HepG2 (cell line): Measurements from ENCODE around the gene HMX1. TPM values are rescaled to one million over a fixed set of nuclear protein-coding genes. Genes with fewer than 3 reads are reported as not detected.

Source experiments
- ATAC-seq: fragments of 200-7000 bp; cut with Tn5 transposase; 3 replicates; pipeline ENCODE4 v1.9.1; 2020; ENCODE audit warnings: mild to moderate bottlenecking, moderate library complexity
- BruUV-seq: library from RNA; stranded (reverse); fragments of 400-500 nt; replicated peaks from 2 replicates; lab custom pipeline; 2021; lab: Mats Ljungman, UMichigan
- CTCF ChIA-PET: fragments of 300-600 bp; formaldehyde crosslinking; extraction: SDS; loops from one replicate; lab custom pipeline; 2021; ENCODE audit warnings: low total read pairs, inconsistent platforms, low intra/inter-chr PET ratio; lab: Yijun Ruan, JAX
- POLR2A ChIA-PET: fragments of 350-600 bp; sonication (Branson Sonifier 250); formaldehyde crosslinking; loops from one replicate; lab custom pipeline; 2020; ENCODE audit warnings: antibody characterized with exemption, inconsistent platforms; lab: Yijun Ruan, JAX
- DNase-seq: peaks from one replicate; pipeline ENCODE4 v3.0.0-alpha.2; 2015; ENCODE audit warnings: low spot score
- FAIRE-seq: peaks from 3 replicates; lab custom pipeline; 2011; peaks lifted over from hg19 to GRCh38; lab: Jason Lieb, UNC
- H2AFZ ChIP-seq: one replicate; pipeline ENCODE4 v1.6.1; 2011; ENCODE audit warnings: low read length, inconsistent platforms
- H3K27ac ChIP-seq: fragments of 300-600 bp; 3 replicates; pipeline ENCODE4 v1.8.0; 2011; ENCODE audit warnings: mixed run types, mild to moderate bottlenecking, mixed read lengths, low read length, inconsistent platforms; ENCODE audit not compliant: insufficient read depth; ENCODE audit errors: extremely low read length
- H3K27me3 ChIP-seq, 2 experiments: fragments of 200-600 bp in 1 of 2; 2 replicates in 1 of 2; 3 replicates in 1 of 2; pipeline versions ENCODE4 v1.6.0 to v1.8.0; 2011; ENCODE audit warnings: low read length in 2 of 2, mild to moderate bottlenecking in 2 of 2, moderate library complexity in 2 of 2, inconsistent platforms in 1 of 2; ENCODE audit not compliant: insufficient read depth in 2 of 2, control insufficient read depth in 1 of 2
- H3K36me3 ChIP-seq, 2 experiments: fragments of 200-600 bp in 1 of 2; replicated peaks in 1 of 2; 2 replicates in 1 of 2; 3 replicates in 1 of 2; pipeline versions ENCODE4 v1.5.1 to v1.8.0; 2011; ENCODE audit warnings: low read length in 2 of 2, inconsistent platforms in 1 of 2; ENCODE audit not compliant: insufficient read depth in 2 of 2, control insufficient read depth in 1 of 2
- H3K4me1 ChIP-seq: 2 replicates; pipeline ENCODE4 v1.5.1; 2012; ENCODE audit warnings: low read length, inconsistent platforms; ENCODE audit not compliant: insufficient read depth
- H3K4me2 ChIP-seq: 2 replicates; pipeline ENCODE4 v1.6.0; 2011; ENCODE audit warnings: low read depth, low read length, inconsistent platforms
- H3K4me3 ChIP-seq, 3 experiments: fragments of 200-600 bp in 1 of 3; sonication (generic), shearing (Covaris generic) in 1 of 3; replicated peaks in 1 of 3; 2 replicates each; pipeline ENCODE4 v1.5.1; 2011 to 2016; ENCODE audit warnings: low read length in 3 of 3, inconsistent platforms in 2 of 3, low read depth in 2 of 3, mild to moderate bottlenecking in 2 of 3, control low read depth in 1 of 3, mixed read lengths in 1 of 3; ENCODE audit not compliant: insufficient read depth in 1 of 3
- H3K79me2 ChIP-seq: one replicate; pipeline ENCODE4 v1.6.1; 2011; ENCODE audit warnings: low read length, inconsistent platforms; ENCODE audit not compliant: insufficient read depth
- H3K9ac ChIP-seq: 2 replicates; pipeline ENCODE4 v1.6.0; 2011; ENCODE audit warnings: mild to moderate bottlenecking, low read depth, low read length, inconsistent platforms; ENCODE audit not compliant: insufficient read depth
- H3K9me3 ChIP-seq: 2 replicates; pipeline ENCODE4 v1.5.1; 2012; ENCODE audit warnings: mild to moderate bottlenecking, low read length
- H4K20me1 ChIP-seq: 2 replicates; pipeline ENCODE4 v1.6.0; 2011; ENCODE audit warnings: inconsistent platforms, mild to moderate bottlenecking, low read length, moderate library complexity; ENCODE audit not compliant: insufficient read depth
- FOSL1 ChIP-seq: sonication (generic); formaldehyde crosslinking; IDR thresholded peaks from 2 replicates; pipeline ENCODE4 v1.9.0; 2021; ENCODE audit warnings: missing genetic modification reagents, borderline replicate concordance
- FOXK2 ChIP-seq: fragments of 450-650 bp; IDR thresholded peaks from 2 replicates; pipeline ENCODE4 v1.6.1; 2016
- GATAD1 ChIP-seq: IDR thresholded peaks from 2 replicates; pipeline ENCODE4 v1.6.1; 2016; ENCODE audit warnings: missing genetic modification reagents, missing compliant biosample characterization
- HDAC6 ChIP-seq: fragments of 200-600 bp; sonication (generic); IDR thresholded peaks from 2 replicates; pipeline ENCODE4 v1.7.0; 2017; ENCODE audit warnings: mild to moderate bottlenecking, antibody characterized with exemption, low read length, low read depth
- IRF9 ChIP-seq: sonication (generic); formaldehyde crosslinking; IDR thresholded peaks from 2 replicates; pipeline ENCODE4 v1.8.0; 2022; ENCODE audit warnings: missing genetic modification reagents, mild to moderate bottlenecking, borderline replicate concordance
- IRX3 ChIP-seq: sonication (generic); formaldehyde crosslinking; IDR thresholded peaks from 2 replicates; pipeline ENCODE4 v1.8.1; 2023; ENCODE audit warnings: mild to moderate bottlenecking, low read depth, missing genetic modification reagents, borderline replicate concordance
- KAT7 ChIP-seq: IDR thresholded peaks from 2 replicates; pipeline ENCODE4 v1.6.1; 2018; ENCODE audit warnings: borderline replicate concordance, missing compliant biosample characterization
- NCOA5 ChIP-seq: sonication (generic); formaldehyde crosslinking; IDR thresholded peaks from 2 replicates; pipeline ENCODE4 v1.4.0; 2020; ENCODE audit warnings: missing genetic modification reagents
- NFRKB ChIP-seq: fragments of 450-650 bp; IDR thresholded peaks from 2 replicates; pipeline ENCODE4 v1.6.1; 2017
- SOX6 ChIP-seq, 2 experiments: fragments of 450-650 bp in 1 of 2; sonication (generic) in 1 of 2; formaldehyde crosslinking in 1 of 2; IDR thresholded peaks; 2 replicates each; pipeline versions ENCODE4 v1.4.0 to v1.6.1; 2017 to 2020; ENCODE audit warnings: antibody characterized with exemption in 1 of 2, mild to moderate bottlenecking in 1 of 2, missing genetic modification reagents in 1 of 2
- WIZ ChIP-seq: sonication (generic); formaldehyde crosslinking; IDR thresholded peaks from 2 replicates; pipeline ENCODE4 v1.5.1; 2020; ENCODE audit warnings: mild to moderate bottlenecking, missing genetic modification reagents
- ZNF136 ChIP-seq: sonication (generic); formaldehyde crosslinking; IDR thresholded peaks from 2 replicates; pipeline ENCODE4 v1.8.1; 2022; ENCODE audit warnings: low read depth, mild to moderate bottlenecking, moderate library complexity, missing genetic modification reagents
- ZNF33A ChIP-seq: sonication (generic); formaldehyde crosslinking; IDR thresholded peaks from 2 replicates; pipeline ENCODE4 v1.5.1; 2020; ENCODE audit warnings: missing genetic modification reagents, mild to moderate bottlenecking, moderate library complexity, borderline replicate concordance
- ZNF563 ChIP-seq: sonication (generic); formaldehyde crosslinking; IDR thresholded peaks from 2 replicates; pipeline ENCODE4 v1.8.0; 2022; ENCODE audit warnings: mild to moderate bottlenecking, moderate library complexity, missing genetic modification reagents
- ZNF7 ChIP-seq: IDR thresholded peaks from 2 replicates; pipeline ENCODE4 v1.6.1; 2016; ENCODE audit warnings: missing biosample characterization, missing genetic modification reagents
- ZNF777 ChIP-seq: sonication (generic); formaldehyde crosslinking; IDR thresholded peaks from 2 replicates; pipeline ENCODE4 v1.4.0; 2020; ENCODE audit warnings: missing genetic modification reagents
- ZSCAN5A ChIP-seq: sonication (generic); formaldehyde crosslinking; IDR thresholded peaks from 2 replicates; pipeline ENCODE4 v1.8.0; 2022; ENCODE audit warnings: mild to moderate bottlenecking, missing genetic modification reagents, borderline replicate concordance
- WGBS: methylation state at CpG from one replicate; pipeline ENCODE4 v1.1.6; 2017; ENCODE audit warnings: low lambda C conversion rate; 5-methylcytosine and 5-hydroxymethylcytosine counted together
- in situ Hi-C: cut with HindIII; loops from 2 replicates; pipeline ENCODE4 v1.10.0; 2017; ENCODE audit warnings: low pct_unique_long_range_greater_than_20kb; ENCODE audit not compliant: extremely low pct_ligation_motif_present
- intact Hi-C: fragments of 100-400 bp; cut with micrococcal nuclease; formaldehyde crosslinking; loops from one replicate; pipeline ENCODE4 v1.10.0; 2022; ENCODE audit not compliant: unreplicated experiment
- polyA plus RNA-seq, 8 experiments: library from polyadenylated mRNA; depleted of rRNA in 3 of 8; stranded (reverse) in 7 of 8; unstranded in 1 of 8; fragments of >200 nt; fragmentation: Illumina TruSeq in 4 of 8; extraction: Trizol in 4 of 8; gene quantifications; 2 replicates each; pipeline versions ENCODE4 v1.2.1 to v1.2.3, GENCODE V29; 2011 to 2016; ENCODE audit warnings: low read depth in 4 of 8, missing spikeins in 1 of 8, mixed read lengths in 1 of 8; ENCODE audit not compliant: insufficient read depth in 1 of 8
- total RNA-seq, 5 experiments: library from RNA; depleted of rRNA; stranded (reverse); fragments of >200 nt; fragmentation: Illumina TruSeq; extraction: Trizol; gene quantifications; 2 replicates each; pipeline ENCODE4 v1.2.3, GENCODE V29; 2016; ENCODE audit warnings: low read depth in 1 of 5

HMX1 gene
- total and polyA plus RNA-seq, 2 of the 13 experiments (the other 11 are each of a cell fraction or from before 2014, with no cell fraction given) = not detected

- CTCF ChIA-PET = no interaction called here
- 30% methylated on average over 3 of the region's 5 CpGs for WGBS
Observed at GRCh38 chr4:8896506-8896905, 24.9 kb upstream of the HMX1 start.

GRCh38 chr4:8896071-8896470, 24.4 kb upstream of the HMX1 start:
- no peak overlapping the region for H2AFZ ChIP-seq
- CTCF ChIA-PET = no interaction called here

More at GRCh38 chr4:8896506-8896905, 24.9 kb upstream of the HMX1 start:
- Histone ChIP-seq H3K4me2 (no peak overlapping the region), H3K27ac (no peak overlapping the region), H3K27me3 (peaks cover 12 to 64% of the 10 kb centered on the region in 2 experiments; a peak in 4 of 5 replicates), H3K79me2 (no peaks in the 10 kb centered on the region), H3K36me3 (no peaks in the 10 kb centered on the region), H3K9ac (no peak overlapping the region), H3K4me3 (no peak overlapping the region), H3K4me1 (peaks cover 5% of the 10 kb centered on the region; the same call in 1 of the 2 replicates), H3K9me3 (no peaks in the 10 kb centered on the region), H2AFZ (no peak overlapping the region), H4K20me1 (no peaks in the 10 kb centered on the region)
- no peak for DNase-seq
- in situ Hi-C loops (no loop called here), intact Hi-C loops (no loop called here)
- TF ChIP-seq IRF9 = no peak
- no peak for TF ChIP-seq KAT7 (CRISPR knock-in tag)
- no peak for TF ChIP-seq ZNF7 (CRISPR knock-in tag)
- TF ChIP-seq NFRKB = no peak
- TF ChIP-seq FOSL1 = no peak
- no peak for TF ChIP-seq HDAC6
- no peak for TF ChIP-seq NCOA5 (CRISPR knock-in tag)
- no peak for ATAC-seq
- no peak for FAIRE-seq
- POLR2A ChIA-PET = no interaction called here
- no TSS peak for BruUV-seq

More at GRCh38 chr4:8896071-8896470, 24.4 kb upstream of the HMX1 start:
- Histone ChIP-seq H3K4me1 (peaks cover 5% of the 10 kb centered on the region; the same call in 1 of the 2 replicates), H3K9me3 (no peaks in the 10 kb centered on the region), H3K4me3 (no peak overlapping the region), H3K79me2 (no peaks in the 10 kb centered on the region), H3K36me3 (no peaks in the 10 kb centered on the region), H3K4me2 (no peak overlapping the region), H3K27ac (no peak overlapping the region), H3K9ac (no peak overlapping the region), H3K27me3 (peaks cover 14 to 68% of the 10 kb centered on the region in 2 experiments; a peak in 4 of 5 replicates), H4K20me1 (no peaks in the 10 kb centered on the region)
- FAIRE-seq = no peak
- DNase-seq = no peak
- 60% methylated on average over 1 of the region's 10 CpGs for WGBS
- BruUV-seq = no TSS peak
- no peak for ATAC-seq
- POLR2A ChIA-PET = no interaction called here
- TF ChIP-seq SOX6 (IDR thresholded peaks at IDR 0.05) (no peak), SOX6 (CRISPR knock-in tag; IDR thresholded peaks at IDR 0.05) (no peak), ZNF33A (CRISPR knock-in tag) (no peak), ZNF777 (CRISPR knock-in tag) (no peak), IRX3 (no peak), ZNF563 (CRISPR knock-in tag) (no peak), FOXK2 (no peak), GATAD1 (no peak), ZSCAN5A (CRISPR knock-in tag) (no peak), WIZ (CRISPR knock-in tag) (no peak), ZNF136 (no peak)
- in situ Hi-C loops (no loop called here), intact Hi-C loops (no loop called here)
